HG03575 (cell line): ENCODE results near the gene S100A14.

Experiments
- ATAC-seq: cut with Tn5 transposase; IDR thresholded peaks from one replicate; pipeline ENCODE4 v1.9.1; 2021; ENCODE audit not compliant: unreplicated experiment, insufficient number of reproducible peaks, low FRiP score; ENCODE audit errors: extremely low read depth

S100A14 gene

GRCh38 chr1:153616144-153616916, at the start of gene S100A14:
TSS of gene S100A14 (minus strand) at chr1:153616325. CDS start at chr1:153615858, 467 bp downstream.
- ATAC-seq: no peak

GRCh38 chr1:153663211-153663610, 47.1 kb upstream of the S100A14 start:
- no peak for ATAC-seq

GRCh38 chr1:153662269-153662668, 46.1 kb upstream of the S100A14 start:
- no peak for ATAC-seq

GRCh38 chr1:153661111-153661708, 45.1 kb upstream of the S100A14 start:
- no peak for ATAC-seq

- ATAC-seq: no peak
Measured at GRCh38 chr1:153659656-153660055, 43.5 kb upstream of the S100A14 start.

GRCh38 chr1:153659175-153659534, 43.0 kb upstream of the S100A14 start:
- ATAC-seq: no peak

GRCh38 chr1:153658400-153659174, 42.5 kb upstream of the S100A14 start, which contains the start of gene SNAPIN:
TSS of gene SNAPIN (plus strand) at chr1:153658703. CDS start at chr1:153658744, 41 bp downstream.
- ATAC-seq: no peak

- no peak for ATAC-seq
Measured at GRCh38 chr1:153655333-153655732, 39.2 kb upstream of the S100A14 start.

- no peak for ATAC-seq
Measured at GRCh38 chr1:153652805-153653500, 36.8 kb upstream of the S100A14 start.

- ATAC-seq: no peak
Measured at GRCh38 chr1:153651771-153652170, 35.6 kb upstream of the S100A14 start.

GRCh38 chr1:153649863-153650235, 33.7 kb upstream of the S100A14 start:
- no peak for ATAC-seq

- no peak for ATAC-seq
Measured at GRCh38 chr1:153649137-153649862, 33.2 kb upstream of the S100A14 start.

- no peak for ATAC-seq
Measured at GRCh38 chr1:153648000-153648643, 32.0 kb upstream of the S100A14 start.

GRCh38 chr1:153647346-153647714, 31.2 kb upstream of the S100A14 start:
- ATAC-seq: no peak

- ATAC-seq: no peak
Measured at GRCh38 chr1:153646672-153647345, 30.7 kb upstream of the S100A14 start.

GRCh38 chr1:153643816-153644215, 27.7 kb upstream of the S100A14 start:
- ATAC-seq: no peak

GRCh38 chr1:153643100-153643499, 27.0 kb upstream of the S100A14 start:
- no peak for ATAC-seq

GRCh38 chr1:153642161-153642560, 26.0 kb upstream of the S100A14 start:
- no peak for ATAC-seq
